SU-DHL-6 (cell line): ENCODE results near the gene IGF2.

Experiments used
- H2AFZ ChIP-seq: fragments of 200-600 bp; sonication (generic); 2 replicates; pipeline ENCODE4 v1.6.1; 2014; ENCODE audit warnings: low read depth, mild to moderate bottlenecking, moderate library complexity, mixed read lengths, antibody characterized with exemption, low read length; ENCODE audit not compliant: severe bottlenecking
- H3F3A ChIP-seq: fragments of 200-600 bp; shearing (Covaris generic); 2 replicates; pipeline ENCODE4 v1.6.0; 2016; ENCODE audit warnings: antibody characterized with exemption, mild to moderate bottlenecking; ENCODE audit not compliant: insufficient read depth
- H3K27ac ChIP-seq: fragments of 200-600 bp; sonication (generic); 2 replicates; pipeline ENCODE4 v1.5.1; 2016; ENCODE audit warnings: low read depth, mild to moderate bottlenecking, low read length, moderate library complexity, mixed read lengths
- H3K27me3 ChIP-seq: fragments of 200-600 bp; sonication (generic), shearing (Covaris generic); 2 replicates; pipeline ENCODE4 v1.6.0; 2014; ENCODE audit warnings: mild to moderate bottlenecking, low read length
- H3K36me3 ChIP-seq: fragments of 200-600 bp; sonication (generic); 2 replicates; pipeline ENCODE4 v1.6.1; 2014; ENCODE audit warnings: mild to moderate bottlenecking, low read length, mixed read lengths
- H3K4me2 ChIP-seq: fragments of 300-600, 200-600 bp; shearing (Covaris generic), sonication (generic); 2 replicates; pipeline ENCODE4 v1.6.0; 2014; ENCODE audit warnings: low read length, low read depth, mild to moderate bottlenecking; ENCODE audit not compliant: poor library complexity, severe bottlenecking
- H3K4me3 ChIP-seq: fragments of 200-600 bp; sonication (generic); 2 replicates; pipeline ENCODE4 v1.5.1; 2014; ENCODE audit warnings: antibody characterized with exemption, low read length, mild to moderate bottlenecking, mixed read lengths; ENCODE audit not compliant: insufficient read depth, poor library complexity, severe bottlenecking
- H3K79me2 ChIP-seq: fragments of 200-600 bp; sonication (generic); 2 replicates; pipeline ENCODE4 v1.6.1; 2014; ENCODE audit warnings: mild to moderate bottlenecking, low read length, moderate library complexity; ENCODE audit not compliant: insufficient read depth
- H3K9ac ChIP-seq: fragments of 200-600 bp; sonication (generic); 2 replicates; pipeline ENCODE4 v1.7.0; 2014; ENCODE audit warnings: mild to moderate bottlenecking, low read length
- H3K9me2 ChIP-seq: fragments of 200-600 bp; sonication (generic); replicated peaks from 2 replicates; pipeline ENCODE4 v1.6.1; 2014; ENCODE audit warnings: low read length; ENCODE audit not compliant: insufficient read depth
- H3K9me3 ChIP-seq: fragments of 200-600 bp; sonication (generic); 2 replicates; pipeline ENCODE4 v1.6.1; 2014; ENCODE audit warnings: low read length, mixed read lengths; ENCODE audit not compliant: insufficient read depth
- H4K20me1 ChIP-seq: fragments of 200-600 bp; sonication (generic); 2 replicates; pipeline ENCODE4 v1.6.1; 2014; ENCODE audit warnings: low read depth, mild to moderate bottlenecking, antibody characterized with exemption, low read length, moderate library complexity, mixed read lengths
- CTCF ChIP-seq: fragments of 200-600 bp; sonication (generic); IDR thresholded peaks from one replicate; pipeline ENCODE4 v1.5.1; 2017; ENCODE audit warnings: antibody characterized with exemption, mild to moderate bottlenecking, low read length, moderate library complexity; ENCODE audit not compliant: insufficient read depth, poor library complexity, severe bottlenecking
- EZH2phosphoT487 ChIP-seq: fragments of 200-600 bp; sonication (generic), shearing (Covaris generic); conservative IDR thresholded peaks from 2 replicates; pipeline ENCODE4 v1.6.1; 2018; ENCODE audit warnings: mild to moderate bottlenecking, antibody characterized with exemption, low read length, moderate library complexity, mixed read lengths

Gene IGF2

GRCh38 chr11:2102132-2102882, 36.9 kb downstream of the IGF2 start:
- Histone ChIP-seq H3K9me3 (no peaks in the 10 kb centered on the region), H3K36me3 (no peaks in the 10 kb centered on the region), H3K4me3 (no peak overlapping the region), H3K27ac (no peak overlapping the region), H2AFZ (no peak overlapping the region), H3K4me2 (no peak overlapping the region), H3K79me2 (no peaks in the 10 kb centered on the region), H3K9me2 (no peaks in the 10 kb centered on the region), H3F3A (no peaks in the 10 kb centered on the region), H3K27me3 (no peaks in the 10 kb centered on the region), H3K9ac (no peak overlapping the region), H4K20me1 (no peaks in the 10 kb centered on the region)
- no peak for TF ChIP-seq CTCF
- no peak for TF ChIP-seq EZH2phosphoT487

GRCh38 chr11:2101171-2101675, 38.0 kb downstream of the IGF2 start:
- no peak overlapping the region for H3K27ac ChIP-seq
- no peak overlapping the region for H3K4me3 ChIP-seq
- no peak overlapping the region for H3K4me2 ChIP-seq
- H3F3A ChIP-seq, result no peaks in the 10 kb centered on the region
- H3K9me2 ChIP-seq, result no peaks in the 10 kb centered on the region
- H3K36me3 ChIP-seq, result no peaks in the 10 kb centered on the region
- no peaks in the 10 kb centered on the region for H4K20me1 ChIP-seq
- no peaks in the 10 kb centered on the region for H3K9me3 ChIP-seq
- H3K27me3 ChIP-seq, result no peaks in the 10 kb centered on the region
- TF ChIP-seq CTCF (no peak), EZH2phosphoT487 (no peak)
- no peak overlapping the region for H2AFZ ChIP-seq
- no peak overlapping the region for H3K9ac ChIP-seq
- H3K79me2 ChIP-seq, result no peaks in the 10 kb centered on the region

- no peak overlapping the region for H3K4me2 ChIP-seq
- TF ChIP-seq CTCF, result no peak
- TF ChIP-seq EZH2phosphoT487, result no peak
- no peak overlapping the region for H2AFZ ChIP-seq
Measured at GRCh38 chr11:2100361-2101170, 38.6 kb downstream of the IGF2 start.

More at GRCh38 chr11:2100361-2101170, 38.6 kb downstream of the IGF2 start:
- no peaks in the 10 kb centered on the region for H3F3A ChIP-seq
- H3K9me3 ChIP-seq, result no peaks in the 10 kb centered on the region
- H4K20me1 ChIP-seq, result no peaks in the 10 kb centered on the region
- H3K9me2 ChIP-seq, result no peaks in the 10 kb centered on the region
- no peak overlapping the region for H3K9ac ChIP-seq
- no peak overlapping the region for H3K4me3 ChIP-seq
- no peaks in the 10 kb centered on the region for H3K36me3 ChIP-seq
- no peak overlapping the region for H3K27ac ChIP-seq
- H3K79me2 ChIP-seq, result no peaks in the 10 kb centered on the region
- H3K27me3 ChIP-seq, result no peaks in the 10 kb centered on the region
